Measurements from ENCODE around the gene CENPB.
"Not testable (repeated sequence)": the region's sequence is repeated elsewhere in the genome, so short reads cannot be mapped to it uniquely, and the experiment has no call there.

Gene CENPB, protein sequence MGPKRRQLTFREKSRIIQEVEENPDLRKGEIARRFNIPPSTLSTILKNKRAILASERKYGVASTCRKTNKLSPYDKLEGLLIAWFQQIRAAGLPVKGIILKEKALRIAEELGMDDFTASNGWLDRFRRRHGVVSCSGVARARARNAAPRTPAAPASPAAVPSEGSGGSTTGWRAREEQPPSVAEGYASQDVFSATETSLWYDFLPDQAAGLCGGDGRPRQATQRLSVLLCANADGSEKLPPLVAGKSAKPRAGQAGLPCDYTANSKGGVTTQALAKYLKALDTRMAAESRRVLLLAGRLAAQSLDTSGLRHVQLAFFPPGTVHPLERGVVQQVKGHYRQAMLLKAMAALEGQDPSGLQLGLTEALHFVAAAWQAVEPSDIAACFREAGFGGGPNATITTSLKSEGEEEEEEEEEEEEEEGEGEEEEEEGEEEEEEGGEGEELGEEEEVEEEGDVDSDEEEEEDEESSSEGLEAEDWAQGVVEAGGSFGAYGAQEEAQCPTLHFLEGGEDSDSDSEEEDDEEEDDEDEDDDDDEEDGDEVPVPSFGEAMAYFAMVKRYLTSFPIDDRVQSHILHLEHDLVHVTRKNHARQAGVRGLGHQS

DNA sequence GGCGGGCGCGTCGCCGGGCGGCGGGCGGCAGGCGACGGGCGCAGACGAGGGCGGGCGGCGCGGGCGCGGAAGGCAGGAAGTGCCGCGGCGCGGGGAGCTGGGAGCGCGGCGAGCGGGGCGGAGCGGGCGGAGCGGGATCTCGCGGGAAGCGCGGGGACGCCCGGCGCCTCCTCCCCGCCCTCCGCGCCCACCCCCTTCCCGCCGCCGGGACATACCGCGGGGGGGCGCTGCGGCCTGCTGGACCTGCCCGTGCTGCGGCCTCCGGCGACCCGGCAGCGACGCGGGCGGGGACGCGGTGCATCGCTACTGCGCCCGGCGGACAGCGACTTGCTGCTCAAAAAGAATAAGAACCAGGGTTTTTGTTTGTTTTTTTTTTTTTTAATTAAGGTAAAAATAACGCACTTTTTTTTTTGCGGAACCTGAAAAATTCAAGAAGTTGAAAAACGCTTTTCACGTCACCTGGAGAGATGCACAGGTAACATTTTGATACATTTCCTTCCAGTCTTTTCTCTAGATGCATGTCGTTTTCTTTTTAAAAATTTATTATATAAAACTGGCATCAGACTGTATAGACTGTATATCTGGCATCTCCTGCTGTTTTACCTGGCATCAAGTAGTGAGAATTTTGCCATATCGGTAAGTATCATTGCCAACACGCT lies at the start of gene CENPB:
Gene CENPB, minus strand, starts transcription at position 76 of the 659 bp plus-strand sequence. CDS start 257 bp downstream, outside the sequence.
- DNase-seq (ENCODE audit: low spot score) (peak; percentile 93), FAIRE-seq (peak; percentile 88)

DNA sequence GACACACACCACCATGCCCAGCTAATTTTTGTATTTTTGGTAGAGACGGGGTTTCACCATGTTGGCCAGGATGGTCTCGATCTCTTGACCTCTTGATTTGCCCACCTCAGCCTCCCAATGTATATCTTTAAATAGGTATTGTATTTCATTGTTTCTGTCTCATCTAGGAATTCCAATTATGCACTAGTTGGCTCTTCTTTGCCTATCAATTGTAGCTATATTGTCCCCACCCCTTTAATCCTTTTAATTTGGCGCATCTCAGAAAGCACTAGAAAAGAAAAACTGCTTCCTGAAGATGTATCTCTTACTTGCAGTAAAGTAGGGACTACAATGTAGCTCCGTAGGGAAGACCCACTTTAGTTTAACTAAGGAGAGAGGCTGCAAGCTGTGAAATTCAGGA lies 49.6 kb upstream of the CENPB start:
- no peak for DNase-seq (ENCODE audit: low spot score)
- no peak for FAIRE-seq

DNA sequence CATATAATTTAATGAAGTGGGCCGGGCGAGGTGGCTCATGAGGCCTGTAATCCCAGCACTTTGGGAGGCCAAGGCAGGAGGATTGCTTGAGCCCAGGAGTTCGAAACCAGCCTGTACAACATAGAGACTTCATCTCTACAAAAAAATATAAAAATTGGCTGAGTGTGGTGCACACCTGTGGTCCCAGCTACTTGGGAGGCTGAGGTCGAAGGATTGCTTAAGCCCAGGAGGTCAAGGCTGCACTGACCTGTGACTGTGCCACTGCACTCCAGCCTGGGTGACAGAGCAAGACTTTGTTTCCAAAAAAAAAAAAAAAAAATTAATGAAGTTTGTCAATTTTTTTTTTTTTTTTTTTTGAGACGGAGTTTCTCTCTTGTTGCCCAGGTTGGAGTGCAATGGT lies 43.4 kb upstream of the CENPB start:
- DNase-seq (ENCODE audit: low spot score); FAIRE-seq: not testable (repeated sequence)

DNA sequence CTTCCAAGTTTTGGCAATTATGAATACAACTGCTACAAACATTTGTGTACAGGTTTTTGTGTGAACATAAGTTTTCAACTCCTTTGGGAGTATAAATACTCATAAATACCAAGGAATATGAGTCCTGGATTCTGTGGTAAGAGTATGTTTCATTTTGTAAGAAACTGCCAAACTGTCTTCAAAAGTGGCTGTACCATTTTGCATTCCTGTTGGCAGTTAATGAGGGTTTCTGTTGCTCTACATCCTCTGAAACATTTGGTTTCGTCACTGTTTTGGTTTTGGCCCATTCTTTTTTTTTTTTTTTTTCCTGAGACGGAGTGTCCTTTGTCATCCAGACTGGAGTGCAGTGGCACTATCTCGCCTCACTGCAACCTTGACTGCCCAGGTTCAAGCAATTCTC lies 42.3 kb upstream of the CENPB start:
- no peak for FAIRE-seq
- no peak for DNase-seq (ENCODE audit: low spot score)

DNA sequence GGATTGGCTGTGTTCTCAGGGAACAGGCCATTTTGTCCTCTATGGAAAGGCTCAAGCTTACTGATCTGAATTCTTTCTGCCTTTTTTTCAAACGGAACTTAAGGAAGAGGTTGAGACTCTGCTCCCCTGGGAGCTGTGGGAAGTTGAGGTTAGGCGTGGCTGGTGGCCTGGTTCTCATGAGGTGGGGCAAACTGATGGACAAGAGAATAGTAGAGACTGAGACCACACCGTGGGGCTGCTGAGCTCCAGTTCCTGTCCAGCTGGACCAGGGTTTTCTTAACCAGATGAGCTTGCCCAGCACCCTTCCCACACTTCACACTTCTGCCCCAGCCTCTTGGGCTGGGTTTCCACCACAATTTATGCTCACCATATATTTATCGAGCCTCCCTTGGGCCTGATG lies 39.9 kb upstream of the CENPB start:
- DNase-seq (ENCODE audit: low spot score) (no peak), FAIRE-seq (no peak)

DNA sequence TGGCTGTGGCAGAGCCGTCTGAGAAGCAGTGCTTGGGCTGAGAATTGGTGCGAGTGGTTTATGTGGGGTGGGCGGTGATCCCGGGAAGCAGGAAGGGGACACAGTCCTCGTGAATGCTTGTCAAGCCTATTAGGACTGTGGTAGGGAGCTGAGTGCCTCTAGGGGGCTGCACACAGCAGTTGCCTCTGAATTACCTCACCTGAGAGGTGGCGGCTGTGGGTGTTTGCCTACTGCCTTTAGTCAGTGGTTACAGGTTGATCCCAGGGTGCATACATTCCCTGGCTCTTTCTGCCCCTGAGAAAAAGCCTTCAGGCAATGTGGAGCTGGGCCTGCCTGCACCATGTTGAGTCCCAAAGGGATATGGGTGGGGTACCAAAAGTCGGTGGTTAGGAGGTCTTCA lies 39.0 kb upstream of the CENPB start:
- no peak for FAIRE-seq
- DNase-seq (ENCODE audit: low spot score), result no peak

DNA sequence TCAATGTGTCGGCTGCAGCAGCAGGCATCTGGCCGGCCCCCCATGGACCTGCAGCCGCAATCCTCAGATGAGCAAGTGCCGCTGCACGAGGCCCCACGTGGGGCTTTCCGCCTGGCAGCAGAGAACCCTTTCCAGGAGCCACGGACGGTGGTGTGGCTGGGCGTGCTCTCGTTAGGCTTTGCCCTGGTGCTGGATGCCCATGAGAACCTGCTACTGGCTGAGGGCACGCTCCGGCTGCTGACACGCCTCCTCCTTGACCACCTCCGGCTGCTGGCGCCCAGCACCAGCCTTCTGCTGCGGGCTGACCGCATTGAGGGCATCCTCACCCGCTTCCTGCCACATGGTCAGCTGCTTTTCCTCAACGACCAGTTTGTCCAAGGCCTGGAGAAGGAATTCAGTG lies 37.3 kb upstream of the CENPB start:
- no peak for FAIRE-seq

DNA sequence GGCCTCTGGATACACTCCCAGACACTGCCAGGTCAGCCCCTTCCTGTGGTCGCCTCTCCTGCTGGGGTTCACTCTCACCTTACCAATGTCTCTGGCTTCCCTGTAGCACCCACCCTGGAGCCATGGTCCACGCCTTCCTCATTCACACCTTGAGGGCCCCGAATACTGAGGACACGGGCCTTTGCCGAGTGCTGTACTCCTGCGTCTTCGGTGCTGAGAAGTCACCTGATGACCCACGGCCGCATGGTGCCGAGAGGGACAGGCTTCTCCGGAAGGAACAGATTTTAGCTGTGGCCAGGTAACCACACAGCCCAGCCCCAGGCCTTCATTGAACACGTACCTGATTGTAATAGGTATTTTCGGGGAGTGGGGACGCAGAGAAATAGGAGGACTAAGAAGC lies 35.5 kb upstream of the CENPB start:
- FAIRE-seq, result no peak
- DNase-seq (ENCODE audit: low spot score), result no peak

More for the DNA sequence above, 37.3 kb upstream of the CENPB start:
- DNase-seq (ENCODE audit: low spot score), result no peak

DNA sequence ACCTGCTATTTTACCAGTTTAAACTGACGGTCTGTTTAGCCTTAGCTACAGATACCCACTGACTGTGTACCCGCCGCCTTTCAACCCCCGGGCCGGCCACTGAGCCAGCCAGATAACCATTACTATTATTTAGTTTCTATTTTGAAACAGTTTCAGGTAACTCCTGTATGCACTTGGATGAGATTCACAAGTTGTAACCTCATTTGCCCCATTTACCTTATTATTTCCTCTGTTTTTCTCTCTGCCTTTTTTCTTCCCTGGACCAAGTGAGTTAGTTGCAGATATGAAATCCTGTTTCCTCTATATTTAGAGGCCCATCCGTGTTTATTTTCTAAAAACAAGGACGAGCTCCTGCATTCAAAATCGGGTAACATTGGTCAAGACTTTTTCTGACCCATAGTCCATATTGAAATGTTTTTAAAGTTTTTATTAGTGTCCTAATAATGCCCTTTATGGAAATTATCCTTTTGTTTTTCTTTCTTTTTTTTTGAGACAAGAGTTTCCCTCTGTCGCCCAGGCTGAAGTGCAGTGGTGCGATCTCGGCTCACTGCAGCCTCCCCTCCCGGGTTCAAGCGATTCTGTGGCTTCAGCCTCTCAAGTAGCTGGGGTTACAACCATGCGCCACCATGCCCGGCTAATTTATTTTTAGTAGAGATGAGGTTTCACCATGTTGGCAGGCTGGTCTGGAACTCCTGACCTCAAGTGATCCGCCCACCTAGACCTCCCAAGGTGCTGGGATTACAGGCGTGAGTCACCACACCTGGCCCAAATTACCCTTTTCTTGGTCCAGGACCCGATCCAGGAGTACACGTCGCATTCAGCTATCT lies 34.6 kb upstream of the CENPB start:
- FAIRE-seq (no peak), DNase-seq (ENCODE audit: low spot score) (no peak)

DNA sequence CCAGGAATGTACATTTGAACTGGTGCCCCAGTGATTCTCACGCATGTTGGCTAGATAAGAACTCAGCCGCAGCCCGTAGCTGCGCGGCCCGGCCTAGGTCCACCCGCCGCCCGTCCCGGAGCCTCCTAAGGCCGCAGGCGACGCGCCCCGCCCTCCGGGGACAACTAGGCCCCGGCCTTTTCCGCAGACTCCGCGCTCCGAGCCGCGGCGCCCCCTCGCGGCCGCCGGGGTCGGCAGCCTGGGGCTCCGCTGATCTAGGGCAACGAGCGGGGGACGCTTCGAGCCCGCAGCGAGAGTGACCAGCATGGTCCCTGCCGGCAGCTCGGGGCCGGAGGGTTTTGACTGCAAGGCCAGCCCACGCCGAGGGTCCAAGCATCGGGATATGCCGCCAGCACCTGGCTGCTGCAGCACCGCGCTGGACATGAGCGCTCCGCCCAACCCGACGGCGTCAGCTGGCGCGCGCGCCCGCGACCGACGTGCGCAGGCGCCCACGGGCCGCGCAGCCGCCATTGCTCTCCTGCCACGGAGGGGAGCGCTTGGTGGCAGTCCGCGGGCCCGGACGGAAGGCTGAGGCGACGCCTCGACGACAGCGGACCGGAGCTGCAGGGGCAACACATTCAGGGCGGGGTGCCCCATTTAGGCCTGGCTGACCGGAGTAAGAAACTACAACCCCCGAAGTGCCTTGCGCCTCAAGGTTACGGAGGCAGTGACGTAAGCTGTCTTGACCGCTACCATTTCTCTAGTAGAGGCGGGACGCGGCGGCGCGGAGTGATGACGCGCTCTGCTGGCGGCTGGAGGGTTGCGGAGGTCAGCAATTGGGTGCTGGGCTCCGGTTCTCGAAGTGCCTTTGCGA lies 33.7 kb upstream of the CENPB start, which contains the start of gene AP5S1:
Gene AP5S1, plus strand, starts transcription at position 500 of the 853 bp plus-strand sequence. CDS start 1,571 bp downstream, outside the sequence.
- peak; percentile 92 for DNase-seq (ENCODE audit: low spot score)
- FAIRE-seq, result peak; percentile 59

DNA sequence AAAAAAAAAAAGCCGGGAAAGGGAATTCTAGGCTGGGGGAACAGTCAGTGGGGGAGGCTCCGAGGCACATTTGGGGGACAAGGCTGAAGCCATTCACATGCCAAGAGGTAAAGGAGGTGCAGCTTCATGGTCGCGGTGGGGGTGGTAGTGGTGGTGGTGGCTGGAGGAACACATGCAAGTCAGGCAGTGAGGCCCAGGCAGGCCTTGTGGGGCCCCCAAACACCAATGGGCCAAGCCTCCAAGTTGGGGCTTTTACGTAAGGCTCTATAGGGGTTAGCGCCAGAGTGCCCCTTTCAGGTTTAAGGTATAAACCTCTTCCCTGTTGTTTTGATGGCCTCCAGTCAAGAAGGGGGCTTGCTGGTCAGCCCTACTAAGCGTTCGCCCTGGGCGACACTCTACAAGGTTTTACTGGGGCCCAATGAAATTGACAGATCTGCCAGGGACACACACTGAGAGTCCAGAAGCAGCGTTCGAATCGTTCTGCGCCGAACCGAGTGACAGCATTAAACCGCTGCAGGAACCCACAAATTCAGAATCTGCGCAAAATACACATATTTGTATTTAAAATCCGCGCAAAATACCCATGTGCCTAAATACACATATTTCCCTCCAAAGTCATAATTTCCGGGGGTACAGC lies 33.0 kb upstream of the CENPB start:
- FAIRE-seq (no peak), DNase-seq (ENCODE audit: low spot score) (no peak)

DNA sequence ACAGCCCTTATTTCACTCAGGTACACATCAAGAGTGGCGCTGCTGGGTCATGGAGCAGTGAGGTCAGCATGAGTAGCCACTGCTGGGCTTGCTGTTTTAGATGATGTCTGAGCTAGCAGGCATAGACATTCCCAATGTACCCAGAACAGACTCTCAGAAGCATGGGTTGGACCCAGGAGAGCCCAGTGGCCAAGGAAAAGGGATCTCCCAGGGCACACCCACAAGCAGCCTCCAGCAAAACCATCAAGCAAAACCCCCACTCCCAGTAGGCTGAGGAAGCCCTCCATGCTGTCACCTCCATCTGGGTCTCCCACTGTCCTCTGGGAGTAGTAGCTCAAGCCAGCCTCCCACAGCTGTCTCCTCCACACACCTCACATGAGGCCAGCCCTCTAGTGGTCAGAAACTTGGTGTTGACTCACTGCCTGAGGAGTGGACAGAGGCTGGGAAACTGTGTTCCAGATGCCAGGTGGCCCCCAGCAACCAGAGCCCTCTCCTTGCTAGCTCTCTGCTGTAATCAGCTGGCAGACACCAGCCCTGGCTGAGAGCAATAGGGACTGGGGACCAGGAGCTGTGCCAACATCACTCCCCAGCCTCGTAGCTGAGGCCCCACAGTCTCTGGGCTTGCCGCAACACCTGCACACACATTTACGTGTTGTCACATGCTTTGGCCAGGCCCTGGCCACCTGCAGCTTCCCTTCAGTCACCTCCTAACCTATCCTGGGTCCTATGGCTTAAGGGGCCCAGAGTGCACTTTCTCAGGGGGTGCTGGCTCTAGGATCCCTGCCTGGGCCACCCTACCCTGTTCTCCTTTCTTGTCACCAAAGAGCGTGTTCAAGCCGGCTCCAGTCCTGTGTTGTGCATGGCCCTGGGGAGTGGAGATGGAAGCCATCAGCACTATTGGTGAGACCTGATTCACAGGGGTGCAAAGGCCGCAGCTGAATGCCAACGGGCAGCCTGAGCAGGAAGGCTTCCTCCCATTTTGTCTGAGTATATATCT lies 31.9 kb upstream of the CENPB start:
- DNase-seq (ENCODE audit: low spot score) (peak; percentile 62), FAIRE-seq (no peak)

DNA sequence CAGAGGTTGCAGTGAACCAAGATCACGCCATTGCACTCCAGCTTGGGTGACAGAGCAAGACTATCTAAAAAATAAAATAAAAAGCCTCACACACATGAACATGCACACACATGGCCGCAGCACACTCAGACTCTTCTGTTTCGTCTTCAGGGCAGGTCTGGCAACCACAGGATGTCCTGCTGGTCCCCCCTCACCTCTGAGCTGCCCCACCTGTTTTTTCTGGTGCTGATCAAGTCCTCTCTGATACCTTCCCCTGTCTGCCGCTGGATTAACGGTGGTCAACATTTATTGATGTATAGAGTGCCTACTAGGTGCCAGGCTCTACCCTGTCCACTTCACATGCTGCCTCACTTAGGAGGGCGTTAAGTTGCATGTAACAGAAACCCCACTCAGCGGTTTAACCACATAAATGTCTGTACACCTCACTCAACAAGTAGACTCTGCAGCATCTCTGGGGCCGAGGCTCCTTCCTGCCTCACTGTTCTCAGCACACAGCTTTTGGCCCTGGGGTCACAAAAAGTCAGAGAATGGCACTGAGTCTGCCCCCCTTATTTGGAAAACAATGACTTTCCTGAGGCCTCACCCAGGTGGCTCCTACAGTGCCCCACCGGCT lies 29.3 kb upstream of the CENPB start:
- FAIRE-seq (no peak), DNase-seq (ENCODE audit: low spot score) (no peak)

DNA sequence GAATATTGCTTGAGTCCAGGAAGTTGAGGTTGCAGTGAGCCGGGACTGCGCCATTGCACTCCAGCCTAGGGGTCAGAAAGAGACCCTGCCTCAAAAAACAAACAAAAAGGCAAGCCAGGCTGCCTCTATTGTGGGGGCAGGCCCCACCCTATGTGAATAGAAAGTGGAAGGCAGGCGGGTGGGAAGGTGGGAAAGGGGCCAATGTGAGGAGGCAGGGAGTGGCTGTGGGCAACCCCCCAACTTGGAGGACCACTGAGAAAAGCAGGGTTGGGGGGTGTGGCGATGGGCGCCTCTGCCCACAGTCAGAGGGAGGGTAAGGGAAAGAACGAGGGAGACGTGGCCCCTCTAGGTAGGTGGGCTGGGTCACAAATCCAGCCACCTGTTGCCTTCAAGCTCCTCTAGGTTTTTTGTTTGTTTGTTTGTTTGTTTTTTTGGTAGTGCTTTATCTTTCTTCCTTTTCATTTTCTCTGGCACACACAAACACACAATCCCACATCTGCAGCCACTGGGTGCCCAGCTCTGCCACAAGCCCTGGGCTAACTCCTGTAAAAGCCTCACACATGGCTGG lies 28.5 kb upstream of the CENPB start:
- no peak for FAIRE-seq
- no peak for DNase-seq (ENCODE audit: low spot score)

DNA sequence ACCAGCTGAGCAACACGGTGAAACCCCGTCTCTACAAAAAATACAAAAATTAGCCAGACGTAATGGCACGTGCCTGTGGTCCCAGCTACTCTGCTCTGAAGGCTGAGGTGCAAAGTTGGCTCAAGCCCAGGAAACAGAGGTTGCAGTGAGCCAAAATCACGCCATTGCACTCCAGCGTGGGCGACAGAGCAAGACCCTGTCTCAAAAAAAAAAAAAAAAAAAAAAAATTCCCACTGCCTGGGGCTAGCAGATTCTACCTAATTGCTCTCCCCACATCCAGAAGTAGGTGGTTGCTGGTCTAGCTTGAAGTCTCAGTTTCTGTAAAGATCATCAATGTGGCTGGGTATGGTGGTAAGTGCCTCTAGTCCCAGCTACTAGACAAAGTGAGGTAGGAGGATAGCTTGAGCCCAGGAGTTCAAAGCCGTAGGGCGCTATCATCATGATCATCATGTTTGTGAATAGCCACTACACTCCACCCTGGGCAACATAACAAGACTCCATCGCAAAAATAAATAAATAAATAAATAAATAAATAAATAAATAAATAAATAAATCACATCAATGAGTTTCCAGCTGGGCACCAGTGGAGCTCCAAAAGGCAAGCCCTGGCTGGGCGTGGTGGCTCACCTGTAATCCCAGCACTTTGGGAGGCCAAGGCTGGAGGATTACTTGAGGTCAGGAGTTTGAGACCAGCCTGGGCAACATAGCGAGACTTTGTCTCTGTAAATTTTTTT lies 27.5 kb upstream of the CENPB start:
- no peak for FAIRE-seq
- no peak for DNase-seq (ENCODE audit: low spot score)

DNA sequence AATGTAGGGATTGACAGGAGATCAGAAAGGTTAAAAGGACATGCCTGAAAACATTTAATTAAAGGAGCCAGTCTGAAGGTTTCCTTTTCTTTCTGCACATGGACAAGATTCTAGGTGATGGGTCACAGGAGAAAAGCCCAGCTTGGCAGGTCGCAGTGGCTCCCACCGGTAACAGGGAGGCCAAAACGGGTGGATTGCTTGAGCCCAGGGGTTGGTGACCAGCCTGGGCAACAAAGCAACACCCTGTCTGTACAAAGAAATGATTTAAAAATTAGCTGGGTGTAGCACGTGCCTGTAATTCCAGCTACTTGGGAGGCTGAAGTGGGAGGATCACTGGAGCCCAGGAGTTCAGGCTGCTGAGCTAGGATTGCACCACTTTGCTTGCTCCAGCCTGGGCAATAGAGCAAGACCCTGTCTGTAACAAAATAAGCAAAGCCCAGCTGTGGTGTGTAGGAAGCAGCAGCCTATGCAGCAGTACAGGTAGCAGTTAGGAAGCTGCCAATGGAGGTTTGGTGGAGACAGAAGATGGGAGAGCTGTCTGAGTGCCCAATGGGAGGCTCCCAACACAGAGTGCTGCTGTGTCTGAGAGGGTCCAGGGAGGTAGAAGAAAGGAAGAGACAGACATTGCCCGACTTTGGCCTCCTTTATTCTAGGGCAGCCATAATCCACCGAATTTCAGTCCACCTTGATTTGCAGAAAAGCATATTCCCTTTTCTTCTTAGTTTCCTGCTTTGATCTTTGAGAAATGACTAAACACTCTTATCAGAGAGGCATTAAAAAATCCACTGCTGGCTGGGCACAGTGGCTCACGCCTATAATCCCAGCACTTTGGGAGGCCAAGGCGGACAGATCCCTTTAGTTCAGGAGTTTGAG lies 26.7 kb upstream of the CENPB start:
- DNase-seq (ENCODE audit: low spot score), result no peak
- no peak for FAIRE-seq
